Lower leg skin (tissue), 4 donors: ENCODE data around the gene FLAD1. TPM values are rescaled to one million over a fixed set of nuclear protein-coding genes. Genes with fewer than 3 reads are reported as not detected.

Source experiments
- DNase-seq, 2 donors: peaks; one replicate each; pipeline ENCODE4 v3.0.0-alpha.2; 2019; ENCODE audit warnings: low spot score in 2 of 2
- H3K4me3 ChIP-seq: fragments of 200-600 bp; sonication (generic); 2 replicates; pipeline ENCODE4 v1.5.1; 2017; ENCODE audit warnings: mild to moderate bottlenecking, low read depth; ENCODE audit not compliant: poor library complexity, severe bottlenecking
- POLR2A ChIP-seq, 2 donors: fragments of 450-650 bp; IDR thresholded peaks; one replicate each; pipeline ENCODE4 v1.6.1; 2016 to 2017; ENCODE audit warnings: antibody characterized with exemption in 2 of 2, mild to moderate bottlenecking in 1 of 2, moderate library complexity in 1 of 2
- WGBS, 2 donors: methylation state at CpG; one replicate each; pipeline ENCODE4 v1.1.5; 2018; 5-methylcytosine and 5-hydroxymethylcytosine counted together
- intact Hi-C: fragments of 100-400 bp; cut with DNase I; formaldehyde crosslinking; loops from one replicate; pipeline ENCODE4 v1.15.0; 2023; ENCODE audit warnings: low total_unique reads
- total RNA-seq, 4 donors: library from RNA; depleted of rRNA; stranded (reverse); fragments of >200 nt; gene quantifications; one replicate each; pipeline ENCODE4 v1.1.0, GENCODE V29; 2016
- TF ChIP-seq, protein P1 (sequence below), 3 donors: fragments of 450-650 bp; IDR thresholded peaks; one replicate each; pipeline ENCODE4 v1.5.1; 2016; ENCODE audit warnings: antibody characterized with exemption in 3 of 3, mild to moderate bottlenecking in 3 of 3, moderate library complexity in 2 of 3

FLAD1 gene
- total RNA-seq, 4 donors from 2014 or later: 38.7 to 45.3 (median 41.6) TPM

- WGBS, 2 donors: 1 to 2% methylated on average over 29 to 49 of the region's 50 CpGs
- peak in 1 of 2 donors; percentile 88 for DNase-seq
- intact Hi-C loops: no loop called here
- TF ChIP-seq, protein P1, sequence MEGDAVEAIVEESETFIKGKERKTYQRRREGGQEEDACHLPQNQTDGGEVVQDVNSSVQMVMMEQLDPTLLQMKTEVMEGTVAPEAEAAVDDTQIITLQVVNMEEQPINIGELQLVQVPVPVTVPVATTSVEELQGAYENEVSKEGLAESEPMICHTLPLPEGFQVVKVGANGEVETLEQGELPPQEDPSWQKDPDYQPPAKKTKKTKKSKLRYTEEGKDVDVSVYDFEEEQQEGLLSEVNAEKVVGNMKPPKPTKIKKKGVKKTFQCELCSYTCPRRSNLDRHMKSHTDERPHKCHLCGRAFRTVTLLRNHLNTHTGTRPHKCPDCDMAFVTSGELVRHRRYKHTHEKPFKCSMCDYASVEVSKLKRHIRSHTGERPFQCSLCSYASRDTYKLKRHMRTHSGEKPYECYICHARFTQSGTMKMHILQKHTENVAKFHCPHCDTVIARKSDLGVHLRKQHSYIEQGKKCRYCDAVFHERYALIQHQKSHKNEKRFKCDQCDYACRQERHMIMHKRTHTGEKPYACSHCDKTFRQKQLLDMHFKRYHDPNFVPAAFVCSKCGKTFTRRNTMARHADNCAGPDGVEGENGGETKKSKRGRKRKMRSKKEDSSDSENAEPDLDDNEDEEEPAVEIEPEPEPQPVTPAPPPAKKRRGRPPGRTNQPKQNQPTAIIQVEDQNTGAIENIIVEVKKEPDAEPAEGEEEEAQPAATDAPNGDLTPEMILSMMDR (IDR thresholded peaks at IDR 0.05): no peak
- TF ChIP-seq POLR2A (IDR thresholded peaks at IDR 0.05): no peak
- peak overlapping the region; percentile 4 for H3K4me3 ChIP-seq
Measured at GRCh38 chr1:154999571-155000410, 16.6 kb downstream of the FLAD1 start.

- intact Hi-C loops: no loop called here
- peak in 1 of 2 donors; percentile 89 for DNase-seq
- TF ChIP-seq, protein P1 (IDR thresholded peaks at IDR 0.05): no peak
- H3K4me3 ChIP-seq: peak overlapping the region; percentile 4
- 1 to 3% methylated on average over 10 to 13 of the region's 13 CpGs for WGBS, 2 donors
Measured at GRCh38 chr1:155000411-155000725, 17.2 kb downstream of the FLAD1 start.

- TF ChIP-seq, protein P1 (IDR thresholded peaks at IDR 0.05): peak in 1 of 3 donors; percentile 8
- no peak for TF ChIP-seq POLR2A (IDR thresholded peaks at IDR 0.05)
- intact Hi-C loops: no loop called here
- WGBS, 2 donors: 0% methylated on average over 32 to 43 of the region's 43 CpGs
- DNase-seq: peak; percentile 88 to 98
- H3K4me3 ChIP-seq: peak overlapping the region; percentile 38
Measured at GRCh38 chr1:155000726-155001424, 17.7 kb downstream of the FLAD1 start.

GRCh38 chr1:155001425-155001674, 18.2 kb downstream of the FLAD1 start:
- no peak for DNase-seq
- peak overlapping the region; percentile 38 for H3K4me3 ChIP-seq
- intact Hi-C loops: no loop called here
- TF ChIP-seq, protein P1 (IDR thresholded peaks at IDR 0.05): no peak
- TF ChIP-seq POLR2A (IDR thresholded peaks at IDR 0.05): no peak
- WGBS, 2 donors: 0 to 1% methylated on average over 11 of the region's 11 CpGs

DNA sequence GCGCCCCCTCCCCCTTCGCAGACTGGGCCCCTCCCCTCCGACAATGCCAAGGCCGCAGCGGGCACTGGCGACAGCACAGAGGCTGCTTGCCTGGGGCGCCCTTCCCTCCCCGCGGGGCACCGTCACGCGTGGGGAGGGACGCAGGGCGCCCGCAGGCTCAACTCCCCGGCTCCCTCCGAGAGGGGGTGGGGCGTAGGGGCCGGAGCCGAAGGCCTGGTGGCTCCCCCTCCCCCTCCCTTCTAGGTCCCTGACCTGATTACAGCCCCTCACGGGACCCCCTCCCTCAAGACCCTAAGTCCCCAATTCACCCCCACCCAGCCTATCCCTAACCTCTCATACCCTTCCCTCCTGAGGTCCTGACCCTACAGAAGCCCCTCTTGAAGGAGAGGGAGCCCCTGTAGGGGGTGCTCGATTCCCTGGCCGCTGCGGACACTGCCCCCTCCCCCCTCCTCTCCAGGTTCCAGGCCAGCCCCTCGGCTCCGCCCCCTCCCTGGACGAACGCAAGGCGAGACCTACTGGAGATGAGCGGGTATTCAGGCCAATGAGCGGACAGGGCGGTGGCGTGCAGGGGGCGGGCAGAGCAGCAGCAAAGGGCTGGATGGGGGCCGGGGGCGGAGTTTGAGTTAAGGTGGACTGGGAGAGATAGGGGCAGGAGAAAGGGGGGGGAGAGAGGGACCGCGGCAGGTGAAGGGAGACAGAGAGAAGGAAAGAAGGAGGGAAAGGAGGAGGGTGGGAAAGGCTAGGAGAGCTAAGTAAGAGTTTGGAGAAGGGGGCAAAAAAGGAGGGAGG, 18.7 kb downstream of the FLAD1 start:
- peak overlapping the region; percentile 38 for H3K4me3 ChIP-seq
- WGBS, 2 donors: 0 to 1% methylated on average over 12 to 25 of the region's 38 CpGs
- intact Hi-C loops: no loop called here
- peak; percentile 100 for DNase-seq
- TF ChIP-seq, protein P1 (IDR thresholded peaks at IDR 0.05): no peak
- TF ChIP-seq POLR2A (IDR thresholded peaks at IDR 0.05): no peak
